GM20000 (cell line): ENCODE measurements around the gene DEFB132.
A peak's percentile ranks its signal among the peaks of the same experiment; 100 is the strongest.

Experiments used
- DNase-seq: peaks from one replicate; pipeline ENCODE4 v3.0.0; 2012; ENCODE audit warnings: low spot score
- CTCF ChIP-seq: IDR thresholded peaks from 2 replicates; pipeline ENCODE4 v1.5.1; 2012; ENCODE audit warnings: mild to moderate bottlenecking, control low read depth; ENCODE audit errors: extremely low read depth, missing control alignments

Gene DEFB132

GRCh38 chr20:288956-289692, 31.6 kb downstream of the DEFB132 start:
- DNase-seq: no peak
- no peak for TF ChIP-seq CTCF

GRCh38 chr20:289693-290083, 32.2 kb downstream of the DEFB132 start:
- no peak for TF ChIP-seq CTCF
- DNase-seq: no peak

GRCh38 chr20:290084-290831, 32.7 kb downstream of the DEFB132 start, which contains the start of gene C20orf96:
Gene C20orf96, minus strand, starts transcription at chr20:290750. Its CDS starts 140 bp downstream, at chr20:290610.
- no peak for TF ChIP-seq CTCF
- peak; percentile 98 for DNase-seq

- DNase-seq: no peak
- TF ChIP-seq CTCF: no peak
Measured at GRCh38 chr20:294602-295001, 37.1 kb downstream of the DEFB132 start.

GRCh38 chr20:295804-296203, 38.3 kb downstream of the DEFB132 start:
- no peak for DNase-seq
- TF ChIP-seq CTCF: no peak

GRCh38 chr20:297098-297924, 39.8 kb downstream of the DEFB132 start, which contains the start of gene ZCCHC3:
Gene ZCCHC3, plus strand, starts transcription at chr20:297570. Its CDS starts 17 bp downstream, at chr20:297587.
- TF ChIP-seq CTCF: no peak
- DNase-seq: peak; percentile 94
